ENCODE measurements around the gene SUCO. TPM values are rescaled to one million over a fixed set of nuclear protein-coding genes. Genes with fewer than 3 reads are reported as not detected.

The SUCO gene
- polyA plus RNA-seq, 2 of the 4 experiments (the other 2 are of a cell fraction): 10.3 to 21.8 TPM

DNA sequence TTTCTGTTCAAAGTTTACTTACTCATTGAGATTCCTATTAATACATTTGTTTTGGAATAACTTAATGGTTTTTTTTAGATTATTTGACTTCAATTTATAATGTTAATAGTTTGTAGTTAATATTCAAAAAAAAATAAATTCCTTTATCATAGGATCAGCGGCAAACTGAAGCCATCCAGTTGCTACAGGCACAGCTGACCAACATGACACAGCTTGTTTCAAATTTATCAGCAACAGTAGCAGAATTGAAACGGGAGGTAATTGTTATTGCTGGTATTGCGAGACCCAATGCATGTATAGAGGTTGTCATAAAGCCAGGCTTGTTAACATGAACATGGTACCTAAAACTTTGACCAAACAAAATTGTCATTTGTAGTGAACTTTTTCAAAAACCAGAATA is 67.0 kb downstream of the SUCO start:
- ChIA-PET POLR2A (no interaction called here), CTCF (no interaction called here)
- FAIRE-seq (no peak), DNase-seq (ENCODE audit: low read depth in 1 of 2, low spot score in 1 of 2) (no peak), ATAC-seq (no peak)
- no peaks in the 10 kb centered on the region for H3K4me1 ChIP-seq
- WGBS (ENCODE audit: missing lambda C conversion rate): 87% methylated on average over 3 of the region's 3 CpGs
- no peak overlapping the region for H3K27ac ChIP-seq
- no peaks in the 10 kb centered on the region for H3K9me3 ChIP-seq
- no peak overlapping the region for H3K4me3 ChIP-seq
- no peak overlapping the region for H3K4me2 ChIP-seq
- TF ChIP-seq CHD2 (IDR thresholded peaks at IDR 0.05; ENCODE audit: low read length, partially characterized antibody) (no peak), RAD21 (conservative IDR thresholded peaks at IDR 0.05 in 1 of 2, IDR thresholded peaks at IDR 0.05 in 1 of 2) (no peak)

DNA sequence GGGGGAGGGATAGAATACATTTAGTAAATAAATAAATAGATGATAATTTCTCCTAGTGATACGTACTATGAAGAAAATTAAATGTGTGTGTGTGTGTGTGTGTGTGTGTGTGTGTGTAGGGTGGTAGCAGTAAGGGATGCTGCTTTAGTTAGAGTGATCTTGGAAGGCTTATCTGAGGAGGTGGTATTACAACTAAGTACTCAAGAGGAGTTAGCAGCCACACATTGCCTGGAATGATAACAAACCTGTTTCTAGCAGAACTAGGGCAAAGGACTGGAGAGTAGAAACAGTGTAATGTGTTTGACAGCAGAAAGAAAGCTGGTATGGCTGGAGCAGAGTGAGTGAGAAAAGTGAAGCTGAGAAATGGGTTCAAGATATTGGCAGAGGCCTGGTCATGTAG is 67.7 kb downstream of the SUCO start:
- TF ChIP-seq TP53 (CRISPR knock-in tag; IDR thresholded peaks at IDR 0.05) (no peak), TFCP2L1 (CRISPR knock-in tag; IDR thresholded peaks at IDR 0.05) (no peak), NFE2L2 (conservative IDR thresholded peaks at IDR 0.05; ENCODE audit: low read length) (no peak), SMC3 (IDR thresholded peaks at IDR 0.05) (no peak), CHD4 (IDR thresholded peaks at IDR 0.05; ENCODE audit: borderline replicate concordance) (no peak), RNF2 (IDR thresholded peaks at IDR 0.05; ENCODE audit: borderline replicate concordance, low read depth) (no peak), EHMT2 (IDR thresholded peaks at IDR 0.05; ENCODE audit: low read depth) (no peak), HOXB5 (CRISPR knock-in tag; IDR thresholded peaks at IDR 0.05) (no peak), POLR2A (IDR thresholded peaks at IDR 0.05; ENCODE audit: low read length) (no peak), RCOR1 (IDR thresholded peaks at IDR 0.05; ENCODE audit: low read depth, low read length) (no peak), FOXS1 (CRISPR knock-in tag; IDR thresholded peaks at IDR 0.05) (no peak), HOXB13 (CRISPR knock-in tag; IDR thresholded peaks at IDR 0.05; ENCODE audit: low read depth) (no peak), CEBPB (IDR thresholded peaks at IDR 0.05) (no peak), SREBF2 (IDR thresholded peaks at IDR 0.05) (no peak)
- TF ChIP-seq, protein P1, sequence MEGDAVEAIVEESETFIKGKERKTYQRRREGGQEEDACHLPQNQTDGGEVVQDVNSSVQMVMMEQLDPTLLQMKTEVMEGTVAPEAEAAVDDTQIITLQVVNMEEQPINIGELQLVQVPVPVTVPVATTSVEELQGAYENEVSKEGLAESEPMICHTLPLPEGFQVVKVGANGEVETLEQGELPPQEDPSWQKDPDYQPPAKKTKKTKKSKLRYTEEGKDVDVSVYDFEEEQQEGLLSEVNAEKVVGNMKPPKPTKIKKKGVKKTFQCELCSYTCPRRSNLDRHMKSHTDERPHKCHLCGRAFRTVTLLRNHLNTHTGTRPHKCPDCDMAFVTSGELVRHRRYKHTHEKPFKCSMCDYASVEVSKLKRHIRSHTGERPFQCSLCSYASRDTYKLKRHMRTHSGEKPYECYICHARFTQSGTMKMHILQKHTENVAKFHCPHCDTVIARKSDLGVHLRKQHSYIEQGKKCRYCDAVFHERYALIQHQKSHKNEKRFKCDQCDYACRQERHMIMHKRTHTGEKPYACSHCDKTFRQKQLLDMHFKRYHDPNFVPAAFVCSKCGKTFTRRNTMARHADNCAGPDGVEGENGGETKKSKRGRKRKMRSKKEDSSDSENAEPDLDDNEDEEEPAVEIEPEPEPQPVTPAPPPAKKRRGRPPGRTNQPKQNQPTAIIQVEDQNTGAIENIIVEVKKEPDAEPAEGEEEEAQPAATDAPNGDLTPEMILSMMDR (IDR thresholded peaks at IDR 0.05): no peak
- TF ChIP-seq, protein P2, sequence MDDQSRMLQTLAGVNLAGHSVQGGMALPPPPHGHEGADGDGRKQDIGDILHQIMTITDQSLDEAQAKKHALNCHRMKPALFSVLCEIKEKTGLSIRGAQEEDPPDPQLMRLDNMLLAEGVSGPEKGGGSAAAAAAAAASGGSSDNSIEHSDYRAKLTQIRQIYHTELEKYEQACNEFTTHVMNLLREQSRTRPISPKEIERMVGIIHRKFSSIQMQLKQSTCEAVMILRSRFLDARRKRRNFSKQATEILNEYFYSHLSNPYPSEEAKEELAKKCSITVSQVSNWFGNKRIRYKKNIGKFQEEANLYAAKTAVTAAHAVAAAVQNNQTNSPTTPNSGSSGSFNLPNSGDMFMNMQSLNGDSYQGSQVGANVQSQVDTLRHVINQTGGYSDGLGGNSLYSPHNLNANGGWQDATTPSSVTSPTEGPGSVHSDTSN (IDR thresholded peaks at IDR 0.05): no peak
- Histone ChIP-seq H3K4me3 (no peak overlapping the region), H3K4me2 (no peak overlapping the region), H3K27ac (no peak overlapping the region), H3K4me1 (no peaks in the 10 kb centered on the region), H3K9me3 (no peaks in the 10 kb centered on the region)
- DNase-seq (ENCODE audit: low read depth in 1 of 2, low spot score in 1 of 2) (no peak), FAIRE-seq (no peak), ATAC-seq (no peak)
- ChIA-PET CTCF (no interaction called here), POLR2A (no interaction called here)
- WGBS (ENCODE audit: missing lambda C conversion rate): 97% methylated on average over 1 of the region's 1 CpG

DNA sequence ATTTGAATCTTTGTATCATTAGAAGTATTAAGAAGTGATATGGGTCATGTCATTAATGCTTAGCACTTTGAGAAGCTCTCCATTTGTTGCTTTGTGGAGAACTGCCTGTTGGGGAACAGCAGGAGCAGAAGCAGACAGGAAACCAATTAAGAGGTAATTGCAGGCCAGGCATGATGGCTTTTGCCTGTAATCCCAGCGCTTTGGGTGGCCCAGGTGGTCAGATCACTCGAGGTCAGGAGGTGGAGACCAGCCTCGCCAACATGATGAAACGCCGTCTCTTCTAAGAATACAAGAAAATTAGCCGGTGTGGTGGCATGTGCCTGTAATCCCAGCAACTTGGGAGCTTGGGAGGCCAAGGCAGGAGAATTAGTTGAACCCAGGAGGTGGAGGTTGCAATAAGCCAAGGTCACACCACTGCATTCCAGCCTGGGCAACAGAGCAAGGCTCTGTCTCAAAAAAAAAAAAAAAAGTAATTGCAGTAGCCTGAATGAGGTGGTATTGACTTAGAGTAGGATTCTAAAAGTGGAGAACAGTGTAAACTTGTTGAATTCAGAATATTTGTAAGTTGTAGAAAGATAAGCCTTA is 68.2 kb downstream of the SUCO start:
- no peaks in the 10 kb centered on the region for H3K9me3 ChIP-seq
- H3K4me2 ChIP-seq: no peak overlapping the region
- H3K4me1 ChIP-seq: no peaks in the 10 kb centered on the region
- POLR2A ChIA-PET: no interaction called here
- H3K4me3 ChIP-seq: no peak overlapping the region
- WGBS (ENCODE audit: missing lambda C conversion rate): 96% methylated on average over 6 of the region's 6 CpGs
- no peak for DNase-seq (ENCODE audit: low read depth in 1 of 2, low spot score in 1 of 2)
- no peak for FAIRE-seq
- ATAC-seq: no peak
- no peak overlapping the region for H3K27ac ChIP-seq
- CTCF ChIA-PET: no interaction called here
- no peak for TF ChIP-seq EHMT2 (IDR thresholded peaks at IDR 0.05; ENCODE audit: low read depth)
- TF ChIP-seq FOSL2 (IDR thresholded peaks at IDR 0.05): no peak
- TF ChIP-seq FOSL2 (CRISPR knock-in tag; IDR thresholded peaks at IDR 0.05): no peak
- no peak for TF ChIP-seq CBX2 (IDR thresholded peaks at IDR 0.05; ENCODE audit: borderline replicate concordance, low read depth)
- no peak for TF ChIP-seq GATA3 (IDR thresholded peaks at IDR 0.05; ENCODE audit: borderline replicate concordance)
- no peak for TF ChIP-seq HOXB5 (CRISPR knock-in tag; IDR thresholded peaks at IDR 0.05)
- TF ChIP-seq, protein P1 (IDR thresholded peaks at IDR 0.05): no peak
- TF ChIP-seq, protein P3, sequence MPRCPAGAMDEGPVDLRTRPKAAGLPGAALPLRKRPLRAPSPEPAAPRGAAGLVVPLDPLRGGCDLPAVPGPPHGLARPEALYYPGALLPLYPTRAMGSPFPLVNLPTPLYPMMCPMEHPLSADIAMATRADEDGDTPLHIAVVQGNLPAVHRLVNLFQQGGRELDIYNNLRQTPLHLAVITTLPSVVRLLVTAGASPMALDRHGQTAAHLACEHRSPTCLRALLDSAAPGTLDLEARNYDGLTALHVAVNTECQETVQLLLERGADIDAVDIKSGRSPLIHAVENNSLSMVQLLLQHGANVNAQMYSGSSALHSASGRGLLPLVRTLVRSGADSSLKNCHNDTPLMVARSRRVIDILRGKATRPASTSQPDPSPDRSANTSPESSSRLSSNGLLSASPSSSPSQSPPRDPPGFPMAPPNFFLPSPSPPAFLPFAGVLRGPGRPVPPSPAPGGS (IDR thresholded peaks at IDR 0.05): no peak
- TF ChIP-seq, protein P4, sequence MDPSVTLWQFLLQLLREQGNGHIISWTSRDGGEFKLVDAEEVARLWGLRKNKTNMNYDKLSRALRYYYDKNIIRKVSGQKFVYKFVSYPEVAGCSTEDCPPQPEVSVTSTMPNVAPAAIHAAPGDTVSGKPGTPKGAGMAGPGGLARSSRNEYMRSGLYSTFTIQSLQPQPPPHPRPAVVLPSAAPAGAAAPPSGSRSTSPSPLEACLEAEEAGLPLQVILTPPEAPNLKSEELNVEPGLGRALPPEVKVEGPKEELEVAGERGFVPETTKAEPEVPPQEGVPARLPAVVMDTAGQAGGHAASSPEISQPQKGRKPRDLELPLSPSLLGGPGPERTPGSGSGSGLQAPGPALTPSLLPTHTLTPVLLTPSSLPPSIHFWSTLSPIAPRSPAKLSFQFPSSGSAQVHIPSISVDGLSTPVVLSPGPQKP (IDR thresholded peaks at IDR 0.05; ENCODE audit: low read depth, low read length): no peak

Measured in A549 (cell line).